ENCODE data around the gene SERINC5.
"Not testable (repeated sequence)": the region's sequence is repeated elsewhere in the genome, so short reads cannot be mapped to it uniquely, and the experiment has no call there.

SERINC5 gene
- long read RNA-seq, full-length matches to known transcripts = 10 of 27 reads
- long read RNA-seq, partial matches to known transcripts = 5 of 27 reads
- long read RNA-seq, other reads (novel, unspliced or antisense) = 12 of 27 reads

DNA sequence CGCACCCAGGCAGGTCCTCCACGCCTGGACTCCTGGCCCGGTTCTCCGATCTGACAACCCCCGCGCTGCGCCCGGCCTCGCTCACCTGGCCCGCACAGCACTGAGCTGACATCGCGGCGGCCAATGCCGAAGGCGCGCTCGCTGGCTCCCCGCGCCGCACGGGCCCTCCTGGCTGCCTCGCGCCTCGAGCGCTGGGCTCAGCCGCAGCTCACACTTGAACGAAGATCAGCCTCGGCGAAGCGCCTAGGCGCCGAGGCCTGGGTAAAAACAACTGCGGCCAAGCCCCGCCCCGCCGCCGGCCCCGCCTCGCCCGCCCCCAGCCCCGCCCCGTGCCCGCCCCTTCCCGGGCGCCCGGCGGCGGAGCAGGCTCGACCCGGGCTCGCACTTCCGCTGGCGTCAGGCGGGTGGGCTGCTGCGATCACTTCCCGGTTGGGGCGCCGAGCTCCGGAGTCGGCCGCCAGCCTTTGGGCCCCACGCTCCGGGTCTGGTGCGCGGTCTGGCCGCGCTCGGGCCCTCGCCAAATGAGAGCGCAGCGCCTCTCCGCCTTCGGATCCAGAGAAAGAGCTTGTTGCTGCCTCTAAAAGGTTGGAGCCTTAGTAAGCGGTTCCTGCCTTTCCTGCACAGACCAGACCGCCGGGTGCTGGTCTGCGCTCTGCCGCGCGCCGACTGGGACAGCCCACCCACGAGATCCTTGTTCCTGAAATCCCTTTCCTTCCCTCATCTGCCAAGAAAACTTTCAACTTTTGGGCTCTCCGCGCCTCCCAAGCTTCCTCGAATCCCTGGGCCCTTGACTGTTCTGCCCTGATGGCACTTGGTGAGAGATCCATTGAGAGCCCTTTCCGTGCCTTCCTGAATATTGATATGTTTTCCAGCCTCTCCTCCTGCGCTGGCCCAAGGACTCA, at the start of gene SERINC5:
Gene SERINC5, minus strand, starts transcription at position 238 of the 902 bp plus-strand sequence. Its CDS starts 126 bp downstream, at position 112.
- Histone ChIP-seq H3K27ac (replicated peaks) (peak within 1 kb of the TSS; percentile 98), H3K27me3 (ENCODE audit: insufficient read depth, poor library complexity, severe bottlenecking) (no peaks in the 10 kb centered on the region), H3K4me3 (replicated peaks; ENCODE audit: insufficient read depth, low read length) (peak within 1 kb of the TSS; percentile 62)
- DNase-seq (ENCODE audit: low read depth in 1 of 2, low spot score in 1 of 2) = peak; percentile 34 to 72
- TF ChIP-seq POLR2AphosphoS5 (IDR thresholded peaks at IDR 0.05; ENCODE audit: low read depth) (0 out of 2 replicates have a peak, but pooled peaks have one; percentile 33), SPI1 (IDR thresholded peaks at IDR 0.05; ENCODE audit: borderline replicate concordance, low read depth) (no peak; the same call in 1 of the 2 replicates), GABPA (IDR thresholded peaks at IDR 0.05; ENCODE audit: low read depth) (no peak)
- TF ChIP-seq, protein P1, sequence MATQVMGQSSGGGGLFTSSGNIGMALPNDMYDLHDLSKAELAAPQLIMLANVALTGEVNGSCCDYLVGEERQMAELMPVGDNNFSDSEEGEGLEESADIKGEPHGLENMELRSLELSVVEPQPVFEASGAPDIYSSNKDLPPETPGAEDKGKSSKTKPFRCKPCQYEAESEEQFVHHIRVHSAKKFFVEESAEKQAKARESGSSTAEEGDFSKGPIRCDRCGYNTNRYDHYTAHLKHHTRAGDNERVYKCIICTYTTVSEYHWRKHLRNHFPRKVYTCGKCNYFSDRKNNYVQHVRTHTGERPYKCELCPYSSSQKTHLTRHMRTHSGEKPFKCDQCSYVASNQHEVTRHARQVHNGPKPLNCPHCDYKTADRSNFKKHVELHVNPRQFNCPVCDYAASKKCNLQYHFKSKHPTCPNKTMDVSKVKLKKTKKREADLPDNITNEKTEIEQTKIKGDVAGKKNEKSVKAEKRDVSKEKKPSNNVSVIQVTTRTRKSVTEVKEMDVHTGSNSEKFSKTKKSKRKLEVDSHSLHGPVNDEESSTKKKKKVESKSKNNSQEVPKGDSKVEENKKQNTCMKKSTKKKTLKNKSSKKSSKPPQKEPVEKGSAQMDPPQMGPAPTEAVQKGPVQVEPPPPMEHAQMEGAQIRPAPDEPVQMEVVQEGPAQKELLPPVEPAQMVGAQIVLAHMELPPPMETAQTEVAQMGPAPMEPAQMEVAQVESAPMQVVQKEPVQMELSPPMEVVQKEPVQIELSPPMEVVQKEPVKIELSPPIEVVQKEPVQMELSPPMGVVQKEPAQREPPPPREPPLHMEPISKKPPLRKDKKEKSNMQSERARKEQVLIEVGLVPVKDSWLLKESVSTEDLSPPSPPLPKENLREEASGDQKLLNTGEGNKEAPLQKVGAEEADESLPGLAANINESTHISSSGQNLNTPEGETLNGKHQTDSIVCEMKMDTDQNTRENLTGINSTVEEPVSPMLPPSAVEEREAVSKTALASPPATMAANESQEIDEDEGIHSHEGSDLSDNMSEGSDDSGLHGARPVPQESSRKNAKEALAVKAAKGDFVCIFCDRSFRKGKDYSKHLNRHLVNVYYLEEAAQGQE (IDR thresholded peaks at IDR 0.05; ENCODE audit: insufficient replicate concordance, low read depth) = peak; percentile 39
- TF ChIP-seq, protein P2, sequence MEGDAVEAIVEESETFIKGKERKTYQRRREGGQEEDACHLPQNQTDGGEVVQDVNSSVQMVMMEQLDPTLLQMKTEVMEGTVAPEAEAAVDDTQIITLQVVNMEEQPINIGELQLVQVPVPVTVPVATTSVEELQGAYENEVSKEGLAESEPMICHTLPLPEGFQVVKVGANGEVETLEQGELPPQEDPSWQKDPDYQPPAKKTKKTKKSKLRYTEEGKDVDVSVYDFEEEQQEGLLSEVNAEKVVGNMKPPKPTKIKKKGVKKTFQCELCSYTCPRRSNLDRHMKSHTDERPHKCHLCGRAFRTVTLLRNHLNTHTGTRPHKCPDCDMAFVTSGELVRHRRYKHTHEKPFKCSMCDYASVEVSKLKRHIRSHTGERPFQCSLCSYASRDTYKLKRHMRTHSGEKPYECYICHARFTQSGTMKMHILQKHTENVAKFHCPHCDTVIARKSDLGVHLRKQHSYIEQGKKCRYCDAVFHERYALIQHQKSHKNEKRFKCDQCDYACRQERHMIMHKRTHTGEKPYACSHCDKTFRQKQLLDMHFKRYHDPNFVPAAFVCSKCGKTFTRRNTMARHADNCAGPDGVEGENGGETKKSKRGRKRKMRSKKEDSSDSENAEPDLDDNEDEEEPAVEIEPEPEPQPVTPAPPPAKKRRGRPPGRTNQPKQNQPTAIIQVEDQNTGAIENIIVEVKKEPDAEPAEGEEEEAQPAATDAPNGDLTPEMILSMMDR (IDR thresholded peaks at IDR 0.05; ENCODE audit: insufficient read depth, low read length) = no peak

DNA sequence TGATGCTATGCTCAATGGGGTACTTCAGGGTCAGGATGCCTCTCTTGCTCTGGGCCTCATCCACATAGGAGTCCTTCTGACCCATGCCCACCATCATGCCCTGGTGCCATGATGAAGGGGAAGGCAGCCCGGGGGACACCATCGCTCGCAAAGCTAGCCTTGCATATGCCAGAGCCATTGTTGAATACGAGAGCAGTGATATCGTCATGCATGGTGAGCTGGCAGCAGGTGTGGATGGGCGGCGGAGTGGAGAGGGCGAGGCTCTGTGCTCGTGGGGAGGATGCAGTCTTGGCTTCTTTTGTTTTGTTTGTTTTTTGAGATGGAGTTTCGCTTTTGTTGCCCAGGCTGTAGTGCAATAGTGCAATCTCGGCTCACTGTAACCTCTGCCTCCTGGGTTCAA, 46.8 kb upstream of the SERINC5 start:
- Histone ChIP-seq H3K27me3 (ENCODE audit: insufficient read depth, poor library complexity, severe bottlenecking) (no peaks in the 10 kb centered on the region), H3K27ac (replicated peaks) (no peak overlapping the region), H3K4me3 (replicated peaks; ENCODE audit: insufficient read depth, low read length) (no peak overlapping the region)
- TF ChIP-seq, protein P2 (IDR thresholded peaks at IDR 0.05; ENCODE audit: insufficient read depth, low read length) = no peak
- TF ChIP-seq POLR2AphosphoS5 (IDR thresholded peaks at IDR 0.05; ENCODE audit: low read depth) = no peak
- TF ChIP-seq, protein P1 (IDR thresholded peaks at IDR 0.05; ENCODE audit: insufficient replicate concordance, low read depth) = no peak
- TF ChIP-seq SPI1 (IDR thresholded peaks at IDR 0.05; ENCODE audit: borderline replicate concordance, low read depth) = no peak
- no peak for TF ChIP-seq GABPA (IDR thresholded peaks at IDR 0.05; ENCODE audit: low read depth)
- DNase-seq (ENCODE audit: low read depth in 1 of 2, low spot score in 1 of 2) = no peak

DNA sequence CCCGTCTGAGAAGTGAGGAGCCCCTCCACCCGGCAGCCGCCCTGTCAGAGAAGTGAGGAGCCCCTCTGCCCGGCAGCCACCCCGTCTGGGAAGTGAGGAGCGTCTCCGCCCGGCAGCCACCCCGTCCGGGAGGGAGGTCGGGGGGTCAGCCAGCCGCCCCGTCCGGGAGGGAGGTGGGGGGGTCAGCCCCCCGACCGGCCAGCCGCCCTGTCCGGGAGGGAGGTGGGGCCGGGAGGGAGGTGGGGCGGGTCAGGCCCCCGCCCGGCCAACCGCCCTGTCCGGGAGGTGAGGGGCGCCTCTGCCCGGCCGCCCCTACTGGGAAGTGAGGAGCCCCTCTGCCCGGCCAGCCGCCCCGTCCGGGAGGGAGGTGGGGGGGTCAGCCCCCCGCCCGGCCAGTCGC, 45.5 kb upstream of the SERINC5 start:
- not testable (repeated sequence) for H3K27ac ChIP-seq (replicated peaks); H3K27me3 ChIP-seq (ENCODE audit: insufficient read depth, poor library complexity, severe bottlenecking); H3K4me3 ChIP-seq (replicated peaks; ENCODE audit: insufficient read depth, low read length); DNase-seq (ENCODE audit: low read depth in 1 of 2, low spot score in 1 of 2)

DNA sequence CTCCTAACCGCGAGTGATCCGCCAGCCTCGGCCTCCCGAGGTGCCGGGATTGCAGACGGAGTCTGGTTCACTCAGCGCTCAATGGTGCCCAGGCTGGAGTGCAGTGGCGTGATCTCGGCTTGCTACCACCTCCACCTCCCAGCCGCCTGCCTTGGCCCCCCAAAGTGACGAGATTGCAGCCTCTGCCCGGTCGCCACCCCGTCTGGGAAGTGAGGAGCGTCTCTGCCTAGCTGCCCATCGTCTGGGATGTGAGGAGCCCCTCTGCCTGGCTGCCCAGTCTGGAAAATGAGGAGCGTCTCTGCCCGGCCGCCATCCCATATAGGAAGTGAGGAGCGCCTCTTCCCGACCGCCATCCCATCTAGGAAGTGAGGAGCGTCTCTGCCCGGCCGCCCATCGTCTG, 44.9 kb upstream of the SERINC5 start:
- H3K27me3 ChIP-seq (ENCODE audit: insufficient read depth, poor library complexity, severe bottlenecking); DNase-seq (ENCODE audit: low read depth in 1 of 2, low spot score in 1 of 2); H3K4me3 ChIP-seq (replicated peaks; ENCODE audit: insufficient read depth, low read length); H3K27ac ChIP-seq (replicated peaks): not testable (repeated sequence)
